ENCODE results near the gene HDAC9.

DNA sequence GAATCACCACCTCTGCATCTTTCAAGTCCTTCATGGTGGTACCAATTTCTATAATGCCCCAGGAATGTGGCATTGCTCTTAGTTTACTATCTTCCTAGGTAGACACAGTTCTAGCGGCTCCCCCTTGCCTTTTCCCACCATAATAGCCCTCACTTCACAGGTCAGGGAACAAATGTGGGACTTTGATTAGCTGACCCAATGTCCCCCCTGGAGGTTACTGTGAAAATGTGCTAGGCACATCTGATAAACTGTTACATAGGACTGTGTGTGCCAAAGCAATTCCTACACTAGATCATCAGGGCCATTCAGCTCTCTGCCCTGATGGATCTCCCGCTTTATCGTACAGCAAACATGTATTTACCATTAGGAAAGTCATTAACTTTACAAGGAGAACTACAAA lies 527.9 kb downstream of the HDAC9 start:
- TF ChIP-seq CTCF (IDR thresholded peaks at IDR 0.05) = no peak
- TF ChIP-seq POLR2A (IDR thresholded peaks at IDR 0.05) = no peak

Measured in adrenal gland (tissue), 5 donors.